Mucosa of rectum (tissue), 2 donors: ENCODE measurements around the gene PATE2.

Experiments used
- H3K27ac ChIP-seq, 2 donors: one replicate each; pipeline ENCODE4 v1.7.0; 2013; ENCODE audit warnings: inconsistent platforms in 2 of 2, low read depth in 2 of 2, low read length in 2 of 2
- H3K27me3 ChIP-seq, 2 donors: one replicate each; pipeline ENCODE4 v1.7.0; 2013; ENCODE audit warnings: low read length in 2 of 2; ENCODE audit not compliant: control insufficient read depth in 2 of 2, insufficient read depth in 2 of 2
- H3K36me3 ChIP-seq, 2 donors: one replicate each; pipeline ENCODE4 v1.7.0; 2013; ENCODE audit warnings: low read length in 2 of 2; ENCODE audit not compliant: control insufficient read depth in 2 of 2, insufficient read depth in 2 of 2
- H3K4me1 ChIP-seq, 2 donors: one replicate each; pipeline ENCODE4 v1.7.0; 2013; ENCODE audit warnings: low read length in 2 of 2, mild to moderate bottlenecking in 1 of 2; ENCODE audit not compliant: control insufficient read depth in 2 of 2, insufficient read depth in 2 of 2
- H3K4me3 ChIP-seq, 2 donors: one replicate each; pipeline ENCODE4 v1.7.0; 2013; ENCODE audit warnings: low read length in 2 of 2
- H3K9ac ChIP-seq, 2 donors: one replicate each; pipeline ENCODE4 v1.7.0; 2013; ENCODE audit warnings: low read length in 2 of 2, low read depth in 1 of 2, mild to moderate bottlenecking in 1 of 2
- H3K9me3 ChIP-seq, 2 donors: one replicate each; pipeline ENCODE4 v1.7.0; 2013; ENCODE audit warnings: low read length in 2 of 2; ENCODE audit not compliant: control insufficient read depth in 2 of 2
- donor health status: healthy.
- donor health status: Normal muscosa, but diverticular disease.

PATE2 gene

DNA sequence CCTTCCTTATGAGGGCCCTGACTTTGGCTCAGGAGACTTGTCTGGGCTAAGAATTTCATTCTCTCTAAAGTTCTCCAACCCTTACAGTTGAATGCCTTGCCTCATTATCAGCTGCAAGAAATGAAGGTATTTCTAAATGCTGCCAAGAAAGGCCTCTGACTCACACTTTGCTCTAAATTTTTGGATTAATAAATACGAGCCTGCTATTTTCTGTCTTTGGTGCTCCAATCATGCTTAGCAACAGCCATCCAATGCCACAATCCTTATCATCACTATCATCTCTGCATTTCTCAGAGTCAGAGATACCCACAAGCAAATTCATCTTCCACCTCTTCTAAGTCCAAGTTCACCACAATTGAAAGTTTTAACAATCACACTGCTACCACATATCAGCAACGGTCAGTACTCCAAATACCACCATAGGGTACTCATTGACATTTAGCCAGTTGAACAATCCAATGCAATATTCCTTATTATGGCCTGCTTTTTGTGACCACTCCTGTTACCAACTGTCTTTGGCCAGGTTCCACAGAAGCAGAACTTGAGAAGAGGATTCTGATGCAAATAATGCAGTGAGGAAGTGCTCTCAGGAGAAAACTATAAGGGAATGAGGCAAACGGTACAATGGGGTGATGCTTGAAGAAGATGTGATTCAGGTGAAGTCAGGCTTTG lies 5.7 kb downstream of the PATE2 start:
- H3K4me3 ChIP-seq: no peak overlapping the region
- H3K4me1 ChIP-seq: no peaks in the 10 kb centered on the region
- H3K9me3 ChIP-seq: no peaks in the 10 kb centered on the region
- no peaks in the 10 kb centered on the region for H3K27me3 ChIP-seq
- H3K36me3 ChIP-seq: no peaks in the 10 kb centered on the region
- H3K9ac ChIP-seq: no peak overlapping the region
- H3K27ac ChIP-seq: no peak overlapping the region

DNA sequence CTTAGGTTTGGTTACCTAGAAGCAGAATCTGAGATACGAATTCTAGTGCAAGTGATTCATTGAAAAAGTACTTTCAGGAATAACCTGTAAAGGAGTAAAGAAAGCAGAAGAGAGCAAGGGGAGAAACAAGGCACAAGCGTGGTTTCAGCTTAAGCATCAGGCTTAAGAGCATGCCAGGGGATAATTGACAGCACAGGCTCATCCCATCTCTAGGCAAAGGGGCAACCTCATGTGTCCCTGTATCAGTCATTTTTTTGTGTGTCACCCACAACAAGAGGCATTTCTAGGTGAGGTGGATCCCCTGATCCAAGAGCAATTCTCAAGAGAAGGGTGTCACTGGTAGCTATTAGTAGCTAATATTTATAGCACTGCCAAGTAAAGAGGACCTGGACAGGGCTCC lies 8.0 kb downstream of the PATE2 start:
- Histone ChIP-seq H3K4me3 (no peak overlapping the region), H3K27me3 (no peaks in the 10 kb centered on the region), H3K36me3 (no peaks in the 10 kb centered on the region), H3K27ac (no peak overlapping the region), H3K9ac (no peak overlapping the region), H3K4me1 (no peaks in the 10 kb centered on the region), H3K9me3 (no peaks in the 10 kb centered on the region)

DNA sequence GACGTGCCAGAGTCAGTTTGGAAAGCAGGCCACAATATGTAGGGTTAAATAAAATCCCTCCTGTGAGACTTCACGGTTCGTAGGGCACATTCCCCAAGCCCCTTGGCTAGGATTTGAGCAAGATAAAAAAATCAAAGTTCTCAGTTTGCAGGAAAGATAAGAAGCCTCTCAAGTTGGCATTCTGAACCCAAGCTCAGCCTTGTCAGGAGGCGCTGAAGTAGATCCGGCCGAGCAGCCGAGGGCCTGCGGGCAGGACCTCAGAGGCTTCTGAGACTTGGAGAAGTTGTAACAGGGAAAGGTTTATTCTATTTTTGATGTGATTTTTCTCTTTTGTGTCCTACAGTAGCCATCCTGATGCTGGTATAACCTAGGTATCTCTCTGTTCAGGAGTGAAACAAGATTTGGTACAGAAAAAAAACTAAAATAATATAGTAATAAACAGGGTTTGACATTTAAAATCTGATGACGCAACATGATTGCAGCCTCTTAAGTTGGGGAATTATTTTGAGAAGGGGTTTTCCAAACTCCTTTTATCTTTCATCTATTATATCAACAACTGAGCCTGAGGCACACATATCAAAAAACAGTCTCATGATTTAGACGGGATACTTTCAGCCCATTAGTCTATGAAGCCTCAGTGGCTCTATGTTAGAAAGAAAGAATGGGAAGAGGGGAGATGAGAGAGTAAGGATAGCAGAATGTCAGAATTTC lies 10.1 kb downstream of the PATE2 start:
- H3K27me3 ChIP-seq: no peaks in the 10 kb centered on the region
- H3K4me3 ChIP-seq: no peak overlapping the region
- no peaks in the 10 kb centered on the region for H3K9me3 ChIP-seq
- no peaks in the 10 kb centered on the region for H3K4me1 ChIP-seq
- no peak overlapping the region for H3K9ac ChIP-seq
- H3K27ac ChIP-seq: no peak overlapping the region
- no peaks in the 10 kb centered on the region for H3K36me3 ChIP-seq

DNA sequence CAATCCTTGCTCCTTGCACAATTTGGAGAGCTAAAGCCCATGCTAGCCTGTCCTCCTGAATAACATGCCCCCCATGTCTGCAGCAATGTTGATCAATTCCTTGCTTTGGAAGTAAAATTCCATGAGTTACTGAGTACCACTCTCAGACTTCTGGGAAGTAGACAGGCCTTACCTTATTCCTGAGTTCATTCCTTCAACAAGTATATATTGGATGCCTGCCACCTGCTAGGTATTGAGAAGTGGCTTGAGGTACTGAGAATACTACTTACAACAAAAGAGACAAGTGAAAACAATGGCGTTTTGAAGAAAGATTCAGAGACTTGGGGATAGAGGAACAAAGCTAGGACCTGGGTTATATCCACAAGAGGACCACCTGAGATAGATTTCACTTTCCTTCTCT lies 12.4 kb downstream of the PATE2 start:
- Histone ChIP-seq H3K9me3 (no peaks in the 10 kb centered on the region), H3K27ac (no peak overlapping the region), H3K27me3 (no peaks in the 10 kb centered on the region), H3K36me3 (no peaks in the 10 kb centered on the region), H3K4me3 (no peak overlapping the region), H3K9ac (no peak overlapping the region), H3K4me1 (no peaks in the 10 kb centered on the region)

DNA sequence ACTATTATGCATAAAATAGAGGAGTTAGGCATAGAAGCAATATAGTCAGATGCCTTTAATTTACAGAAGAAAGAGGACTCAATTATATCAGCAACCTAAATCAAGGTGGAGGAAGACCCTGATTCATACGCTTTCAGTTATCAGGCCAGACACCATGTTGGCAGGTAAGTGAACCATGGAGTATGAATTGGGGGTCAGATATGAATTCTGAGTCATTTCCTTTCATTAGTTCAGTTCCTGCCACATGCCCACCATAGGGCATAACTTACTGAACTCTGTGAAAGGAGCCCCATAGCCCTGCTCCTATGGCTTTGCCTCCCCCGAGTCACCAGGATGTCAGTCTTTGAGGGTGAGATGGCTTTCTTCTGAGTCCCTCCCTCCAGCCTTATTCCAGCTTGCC lies 15.1 kb downstream of the PATE2 start:
- Histone ChIP-seq H3K9ac (no peak overlapping the region), H3K4me3 (no peak overlapping the region), H3K9me3 (no peaks in the 10 kb centered on the region), H3K27ac (no peak overlapping the region), H3K36me3 (no peaks in the 10 kb centered on the region), H3K4me1 (no peaks in the 10 kb centered on the region), H3K27me3 (no peaks in the 10 kb centered on the region)

DNA sequence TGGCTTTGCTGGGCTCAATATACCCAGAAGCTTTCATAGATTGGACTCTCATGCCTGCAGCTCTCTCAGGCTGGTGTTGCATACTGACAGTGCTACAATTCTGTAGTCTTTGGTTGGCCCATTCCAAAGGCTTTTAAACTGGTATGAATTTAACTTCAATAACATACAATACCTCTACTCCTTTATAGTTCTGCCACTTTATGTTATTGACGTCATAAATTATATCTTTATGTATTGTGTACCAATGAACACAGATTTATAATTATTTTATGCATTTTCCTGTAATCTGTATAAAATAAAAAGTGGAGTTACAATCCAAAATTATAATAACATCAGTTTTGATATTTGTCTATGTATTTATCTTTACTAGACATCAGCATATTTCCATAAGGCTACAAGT lies 16.2 kb downstream of the PATE2 start:
- no peak overlapping the region for H3K4me3 ChIP-seq
- H3K9me3 ChIP-seq: no peaks in the 10 kb centered on the region
- no peaks in the 10 kb centered on the region for H3K4me1 ChIP-seq
- no peaks in the 10 kb centered on the region for H3K27me3 ChIP-seq
- no peak overlapping the region for H3K9ac ChIP-seq
- H3K36me3 ChIP-seq: no peaks in the 10 kb centered on the region
- H3K27ac ChIP-seq: no peak overlapping the region

DNA sequence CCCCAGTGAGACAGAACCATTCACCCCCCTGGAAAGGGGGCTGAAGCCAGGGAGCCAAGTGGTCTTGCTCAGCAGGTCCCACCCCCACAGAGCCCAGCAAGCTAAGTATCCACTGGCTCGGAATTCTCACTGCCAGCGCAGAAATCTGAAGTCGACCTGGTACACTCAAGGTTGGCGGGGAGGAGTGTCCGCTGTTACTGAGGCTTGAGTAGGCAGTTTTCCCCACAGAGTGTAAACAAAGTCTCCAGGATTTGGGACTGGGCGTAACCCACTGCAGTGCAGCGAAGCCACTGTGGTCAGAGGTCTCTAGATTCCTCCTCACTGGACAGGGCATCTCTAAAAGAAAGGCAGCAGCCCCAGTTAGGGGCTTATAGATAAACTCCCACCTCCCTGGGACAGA lies 22.6 kb downstream of the PATE2 start:
- H3K4me3 ChIP-seq: no peak overlapping the region
- no peaks in the 10 kb centered on the region for H3K4me1 ChIP-seq
- H3K27ac ChIP-seq: no peak overlapping the region
- no peaks in the 10 kb centered on the region for H3K36me3 ChIP-seq
- no peaks in the 10 kb centered on the region for H3K27me3 ChIP-seq
- H3K9me3 ChIP-seq: no peaks in the 10 kb centered on the region
- no peak overlapping the region for H3K9ac ChIP-seq

DNA sequence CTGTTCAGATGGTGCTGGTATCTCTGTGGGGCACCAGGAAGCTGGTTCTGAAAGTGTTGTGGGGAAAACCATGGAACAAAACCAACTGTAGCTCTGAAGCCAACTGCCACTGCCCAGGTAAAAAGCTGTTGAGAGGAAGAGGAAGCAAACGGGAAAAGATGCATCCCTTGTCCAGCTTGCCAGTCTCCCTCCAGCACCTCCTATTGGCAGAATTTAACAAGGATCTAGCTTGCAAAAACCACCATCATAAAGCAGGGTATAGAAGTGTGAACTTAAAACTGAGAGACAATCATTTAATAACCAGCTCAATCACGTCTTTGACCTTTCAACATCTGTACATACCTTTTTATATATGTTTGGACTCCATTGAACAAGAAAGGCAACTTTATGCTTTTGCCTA lies 28.0 kb downstream of the PATE2 start:
- H3K4me3 ChIP-seq: no peak overlapping the region
- H3K27ac ChIP-seq: no peak overlapping the region
- no peaks in the 10 kb centered on the region for H3K4me1 ChIP-seq
- H3K27me3 ChIP-seq: no peaks in the 10 kb centered on the region
- H3K36me3 ChIP-seq: no peaks in the 10 kb centered on the region
- no peaks in the 10 kb centered on the region for H3K9me3 ChIP-seq
- H3K9ac ChIP-seq: no peak overlapping the region

DNA sequence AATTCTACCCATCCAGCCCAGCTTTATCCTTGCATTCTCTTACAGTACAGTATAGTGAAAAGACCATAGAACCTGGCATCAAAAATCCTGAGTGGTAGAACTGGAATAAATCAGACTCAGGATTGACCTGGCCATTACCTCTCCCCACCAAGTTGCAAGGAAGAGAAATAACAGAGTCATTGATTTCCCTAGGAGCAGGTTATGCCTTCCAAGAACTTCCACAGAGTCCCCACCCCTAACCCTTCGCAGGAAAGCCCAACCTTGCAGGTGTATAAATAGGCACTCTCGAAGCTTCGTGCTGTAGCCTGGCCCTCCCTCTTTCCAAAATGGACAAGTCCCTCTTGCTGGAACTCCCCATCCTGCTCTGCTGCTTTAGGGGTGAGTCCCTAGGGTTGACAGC lies 32.6 kb downstream of the PATE2 start, which contains the start of gene PATE1:
TSS of gene PATE1 (plus strand) at position 301 of the 400 bp plus-strand sequence. CDS start at position 327, 26 bp downstream.
- Histone ChIP-seq H3K4me3 (no peak within 1 kb of the TSS), H3K36me3 (no peaks in the 10 kb centered on the region), H3K27ac (no peak within 1 kb of the TSS), H3K4me1 (no peaks in the 10 kb centered on the region), H3K9ac (no peak within 1 kb of the TSS), H3K27me3 (peaks cover 0 to 3% of the 10 kb centered on the region in 2 donors), H3K9me3 (no peaks in the 10 kb centered on the region)

DNA sequence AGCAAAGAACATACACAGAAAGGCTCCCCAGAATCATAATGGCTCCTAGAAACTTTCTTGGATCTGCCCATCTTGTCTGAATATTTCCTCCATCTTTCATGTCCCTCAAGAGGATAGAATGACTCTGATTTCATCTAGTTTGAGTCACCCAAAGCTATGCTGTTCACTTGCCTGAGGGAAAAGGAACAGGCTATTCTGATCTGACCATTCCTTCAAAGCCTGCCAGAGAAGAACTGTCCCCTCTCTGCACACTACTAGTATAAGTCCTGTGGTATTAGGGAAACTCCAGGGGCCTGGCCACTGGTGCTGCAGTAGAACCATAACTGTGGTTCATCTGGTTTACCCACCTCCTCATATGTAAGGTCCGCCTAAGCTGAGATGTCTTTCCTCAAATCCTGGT lies 34.9 kb downstream of the PATE2 start:
- Histone ChIP-seq H3K27ac (no peak overlapping the region), H3K4me3 (no peak overlapping the region), H3K4me1 (no peaks in the 10 kb centered on the region), H3K9me3 (no peaks in the 10 kb centered on the region), H3K27me3 (peaks cover 0 to 3% of the 10 kb centered on the region in 2 donors), H3K9ac (no peak overlapping the region), H3K36me3 (no peaks in the 10 kb centered on the region)
